NCI-H1930 (cell line): ENCODE results near the gene VEGFC.

ENCODE experiments used
- DNase-seq, 2 experiments: peaks; one replicate each; lab custom pipeline; 2025; lab: John Stamatoyannopoulos, UW

VEGFC gene

DNA sequence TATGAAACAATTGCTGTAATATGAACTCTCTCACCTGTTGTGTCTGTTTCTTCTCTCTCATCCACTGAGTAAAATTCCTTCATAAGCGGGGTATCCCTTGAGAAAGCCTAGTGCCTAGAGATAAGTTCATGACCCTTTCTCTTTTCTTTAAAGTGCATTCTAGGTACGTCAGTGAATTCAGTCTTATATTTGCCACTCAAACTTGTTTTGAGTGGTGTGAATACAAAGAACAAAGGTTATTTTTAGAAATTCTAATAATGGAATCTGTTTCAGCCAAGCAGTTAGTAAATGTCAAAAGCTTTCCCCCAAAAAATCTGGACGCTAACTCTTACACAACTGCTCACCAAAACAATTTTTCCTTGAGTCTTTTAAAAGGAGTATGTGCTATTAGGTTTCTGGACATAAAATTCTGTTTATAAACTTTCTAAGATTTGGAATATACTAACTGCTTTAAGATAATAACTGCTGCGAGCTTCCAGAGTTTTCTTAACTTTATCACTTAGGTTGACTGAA lies 112.0 kb downstream of the VEGFC start:
- DNase-seq: no peak

DNA sequence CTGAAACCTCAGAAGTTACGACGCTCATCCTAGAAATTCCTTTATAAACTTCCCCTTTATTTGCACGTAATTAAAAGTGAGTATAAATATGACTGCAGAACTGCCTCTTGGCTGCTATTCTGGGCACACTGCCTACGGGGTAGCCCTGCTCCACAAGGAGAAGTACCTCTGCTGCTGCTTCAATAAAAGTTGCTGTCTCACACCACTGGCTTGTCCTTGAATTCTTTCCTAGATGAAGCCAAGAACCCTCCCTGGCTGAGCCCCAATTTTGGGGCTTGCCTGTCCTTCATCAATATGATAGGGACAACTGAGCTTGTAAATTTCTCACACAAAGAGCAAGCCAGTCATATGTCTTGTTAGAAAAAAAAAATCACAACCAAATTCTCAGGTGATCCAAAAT lies 115.8 kb downstream of the VEGFC start:
- no peak for DNase-seq

DNA sequence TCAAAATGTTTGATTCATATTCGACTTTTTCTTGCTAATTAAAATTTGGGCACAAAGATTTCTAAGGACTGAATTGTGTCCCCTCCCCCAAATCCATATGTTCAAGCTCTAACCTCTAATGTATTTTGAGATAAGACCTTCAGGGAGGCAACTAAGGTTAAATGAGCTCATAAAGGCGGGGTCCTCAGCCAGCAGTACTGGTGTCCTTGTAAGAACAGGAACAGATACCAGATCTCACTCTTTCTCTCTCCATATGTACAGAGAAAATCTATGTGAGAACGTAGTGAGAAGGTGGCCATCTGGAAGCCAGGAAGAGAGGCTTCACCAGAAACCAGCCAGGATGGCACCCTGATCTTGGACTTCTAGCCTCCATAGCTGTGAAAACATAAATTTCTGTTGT lies 116.9 kb downstream of the VEGFC start:
- no peak for DNase-seq

DNA sequence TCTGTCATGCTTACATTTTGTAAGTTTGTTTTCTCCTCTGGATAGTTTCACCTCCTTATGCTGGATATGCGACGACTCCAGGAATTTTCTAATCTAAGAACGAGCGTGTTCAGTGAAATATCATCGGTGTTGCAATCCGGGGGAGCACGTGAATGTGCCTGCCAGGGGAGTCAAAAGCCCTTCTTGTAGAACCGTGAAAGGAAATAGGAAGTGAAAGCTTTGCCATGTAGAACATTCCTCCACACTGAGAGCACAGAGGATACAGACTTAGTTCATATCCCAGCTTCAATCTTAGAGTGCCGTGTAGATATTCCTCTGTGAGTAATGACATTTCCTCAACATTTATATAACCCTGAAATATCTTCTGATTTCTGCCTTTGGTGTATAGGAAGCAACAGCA lies 121.2 kb downstream of the VEGFC start:
- no peak for DNase-seq

DNA sequence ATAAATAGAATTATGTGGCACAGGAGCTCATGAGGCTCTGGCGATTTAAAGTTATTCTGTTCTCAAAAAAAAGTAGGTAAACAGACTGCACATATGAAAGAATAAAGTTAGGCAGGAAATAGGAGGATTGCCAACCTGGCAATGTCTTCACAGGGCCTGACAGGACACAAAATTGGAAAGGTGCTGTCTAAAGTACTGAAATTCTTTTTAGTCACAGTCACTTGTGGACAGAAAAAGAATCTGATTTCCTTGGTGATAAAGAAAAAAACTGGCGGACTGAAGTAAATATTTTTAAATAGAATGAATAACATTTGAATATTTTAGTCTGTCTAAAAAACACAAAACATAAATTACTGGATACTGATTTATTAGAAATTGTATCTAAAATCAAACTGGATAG lies 124.4 kb downstream of the VEGFC start:
- no peak for DNase-seq

DNA sequence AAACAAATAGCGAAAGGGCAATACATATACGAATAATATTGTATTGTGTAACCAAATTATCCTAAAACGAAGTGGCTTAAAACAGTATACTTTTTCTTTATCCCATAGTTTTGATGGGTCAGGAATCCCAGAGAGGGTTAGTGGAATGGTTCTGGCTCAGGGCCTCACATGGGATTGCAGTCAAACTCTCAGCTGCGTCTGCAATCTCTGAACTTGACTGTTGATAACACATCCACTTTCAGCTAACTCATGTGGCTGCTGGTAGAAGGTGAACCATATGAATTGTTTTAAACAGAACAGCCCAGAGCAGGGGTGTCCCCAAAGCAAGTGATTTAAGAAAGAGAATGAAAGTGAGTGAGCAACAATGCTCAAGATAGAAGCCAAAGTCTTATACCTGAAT lies 127.8 kb downstream of the VEGFC start:
- no peak for DNase-seq

DNA sequence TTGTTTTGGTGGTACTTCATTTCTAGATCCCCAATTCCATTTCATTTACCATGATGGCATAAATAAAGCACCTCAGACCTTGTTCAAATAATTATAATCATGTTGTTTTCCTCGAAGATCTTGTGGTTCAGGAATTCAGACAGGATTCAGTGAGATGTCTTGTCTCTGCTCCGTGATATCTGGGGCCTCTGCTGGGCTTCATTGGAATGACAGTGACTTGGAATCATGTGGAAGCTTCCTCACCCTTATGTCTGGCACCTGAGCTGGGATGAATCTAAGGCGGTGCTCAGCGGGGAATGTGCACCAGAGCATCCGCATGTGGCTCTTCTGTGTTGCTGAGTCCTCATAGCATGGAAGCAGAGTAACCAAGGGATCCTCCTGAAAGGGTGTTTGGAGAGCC lies 132.2 kb downstream of the VEGFC start:
- no peak for DNase-seq

DNA sequence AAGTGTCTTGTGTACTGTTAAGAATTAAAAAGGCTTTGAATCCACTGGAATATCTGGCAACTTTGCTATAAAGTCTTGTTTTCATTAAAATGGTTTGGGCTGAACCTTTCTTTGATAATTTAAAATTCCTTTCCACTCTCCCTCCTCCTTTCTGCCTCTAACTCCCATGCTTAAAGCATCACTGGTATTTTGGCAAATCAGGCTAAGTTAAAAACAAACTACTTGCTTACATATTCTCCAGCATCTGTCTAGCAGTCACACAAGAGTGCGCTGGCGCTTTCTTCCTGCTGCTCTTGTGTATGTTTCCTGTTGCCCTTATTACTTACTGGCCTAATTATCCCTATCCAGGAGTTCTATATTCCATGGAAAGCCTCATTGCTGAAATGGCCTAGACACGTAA lies 136.6 kb downstream of the VEGFC start:
- no peak for DNase-seq

DNA sequence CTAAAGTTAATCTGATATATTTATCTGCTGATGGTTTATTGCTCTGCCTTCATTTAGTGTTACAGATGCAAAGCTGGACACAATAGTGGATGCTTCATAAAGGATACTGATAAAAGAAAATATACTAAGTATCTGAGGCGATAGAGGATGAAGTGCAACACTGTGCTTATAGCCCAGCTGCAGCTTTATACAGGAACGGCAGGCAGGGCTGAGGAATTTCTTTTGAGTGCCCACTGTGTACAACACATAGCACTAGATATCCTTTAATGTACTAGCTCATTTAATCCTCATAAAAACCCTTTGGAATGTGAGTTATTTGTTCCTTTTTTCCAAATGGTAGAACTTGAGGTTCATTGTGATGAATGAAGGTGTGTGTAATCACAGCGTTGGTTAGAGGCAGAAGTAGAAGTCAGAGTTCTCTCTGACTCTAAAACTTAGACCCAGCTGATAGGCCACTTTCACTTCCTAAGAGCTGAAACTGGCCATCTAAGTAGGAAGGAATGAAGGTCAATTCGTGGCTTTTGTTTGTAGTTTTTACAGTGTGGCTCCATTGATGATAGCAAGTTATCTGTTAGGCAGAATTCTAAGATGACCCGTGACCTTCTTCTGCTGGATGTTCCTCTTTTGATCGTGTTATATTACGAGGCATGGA lies 138.0 kb downstream of the VEGFC start:
- DNase-seq: no peak

DNA sequence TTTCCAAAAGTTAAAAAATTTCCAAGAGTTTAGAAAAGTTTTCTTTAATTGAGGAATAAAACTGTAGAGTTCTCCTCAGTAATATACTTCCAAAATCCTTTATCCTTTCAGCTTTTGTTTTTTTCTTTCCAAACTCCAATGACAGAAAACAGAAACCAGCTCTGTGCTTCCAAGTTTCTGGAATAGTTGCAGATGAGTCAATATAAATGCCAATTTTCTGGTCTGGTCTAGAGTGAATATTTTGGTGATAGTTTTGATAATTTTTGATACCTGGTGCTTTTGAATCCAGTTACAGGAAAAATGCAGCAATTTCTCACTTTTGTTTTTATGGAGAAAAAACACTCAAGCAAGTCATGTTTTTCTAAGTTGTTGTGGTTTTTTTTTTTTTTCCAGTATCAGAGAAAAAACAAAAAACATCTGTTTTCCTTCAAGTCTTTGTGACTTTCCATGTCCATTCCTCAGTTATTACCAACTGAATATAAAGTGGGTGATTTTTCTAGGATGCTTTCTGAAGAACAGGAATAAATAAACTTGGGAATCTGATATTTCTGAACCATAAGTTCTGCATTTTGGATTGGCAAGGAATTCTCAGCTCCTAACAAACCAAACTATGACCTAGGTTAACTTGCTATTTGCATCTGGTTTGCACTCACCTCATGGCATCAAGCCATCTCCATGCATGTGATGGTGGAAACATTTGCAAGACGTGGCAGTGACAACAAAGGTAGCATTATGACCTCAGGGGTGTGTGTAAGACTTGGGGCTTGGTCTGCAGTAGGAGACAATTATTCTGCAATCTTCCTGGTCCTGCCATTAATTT lies 139.1 kb downstream of the VEGFC start:
- no peak for DNase-seq

DNA sequence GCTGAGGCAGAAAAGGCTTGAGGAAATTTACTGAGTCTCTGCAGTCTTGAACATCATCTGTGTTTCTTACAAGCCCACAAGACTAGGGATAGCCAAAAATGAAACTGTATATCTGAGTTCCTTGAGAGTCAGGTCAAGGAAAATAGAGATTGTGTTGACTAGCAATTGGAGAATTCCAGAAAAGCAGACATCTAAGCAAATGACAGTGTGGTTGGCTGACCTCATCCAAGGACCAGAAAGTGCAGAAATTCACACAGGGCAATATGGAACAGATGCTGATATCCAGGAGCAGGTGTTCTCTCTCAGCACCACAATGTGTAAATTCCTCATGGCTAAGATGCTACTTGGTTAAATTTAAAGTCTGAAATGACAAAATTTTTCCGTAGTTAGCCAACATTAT lies 146.4 kb downstream of the VEGFC start:
- no peak for DNase-seq

DNA sequence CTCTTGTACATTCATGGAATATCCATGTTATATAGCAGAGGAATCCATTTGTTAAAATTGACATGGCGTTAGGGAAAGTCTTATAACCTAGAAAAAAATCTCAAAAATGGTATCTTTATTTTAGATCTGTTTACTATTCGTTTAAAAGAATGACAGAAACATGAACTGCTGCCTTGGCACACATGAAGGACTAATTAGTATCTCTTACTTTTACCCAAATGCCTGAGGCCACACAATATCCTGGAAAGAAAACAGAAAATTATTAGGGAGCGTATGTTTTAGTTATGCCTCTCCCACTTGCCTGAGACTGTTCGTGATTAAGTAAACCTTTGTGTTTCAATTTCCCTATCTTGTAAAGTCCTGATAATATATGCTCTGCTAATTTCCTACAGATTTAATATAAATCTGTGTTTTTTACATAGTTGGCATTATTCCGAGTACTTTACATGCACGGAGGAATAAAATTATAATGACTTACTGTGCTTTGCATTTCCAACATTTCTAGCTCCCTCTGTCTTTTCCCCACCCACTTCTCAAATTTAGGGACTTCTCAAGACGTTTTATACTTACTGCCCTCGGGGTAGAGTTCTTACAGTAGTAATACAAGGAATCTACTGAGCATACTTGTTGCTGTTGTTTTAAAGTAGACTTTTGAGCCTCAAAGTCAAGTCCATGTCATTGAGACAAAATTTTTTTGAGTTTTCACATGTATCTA lies 147.3 kb downstream of the VEGFC start:
- DNase-seq: no peak

DNA sequence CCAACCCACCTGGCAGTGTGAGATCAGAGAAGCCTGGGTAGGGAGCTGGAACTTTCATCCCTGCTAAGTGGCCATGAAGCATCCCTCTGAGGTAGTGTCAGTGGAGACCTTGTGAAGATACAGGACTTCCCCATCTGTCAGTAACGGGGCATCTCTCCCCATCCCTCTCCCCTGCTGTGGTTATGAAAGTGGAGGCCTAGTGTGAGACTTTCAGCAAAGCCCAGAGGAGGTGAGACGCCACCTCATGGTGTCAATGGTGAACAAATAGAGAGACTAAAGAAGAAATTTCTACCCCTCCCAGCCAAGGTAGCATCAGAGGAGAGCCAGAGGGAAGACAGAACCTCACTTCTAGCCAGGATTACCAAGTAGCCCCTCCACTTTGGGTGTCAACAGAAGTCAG lies 150.2 kb downstream of the VEGFC start:
- no peak for DNase-seq

DNA sequence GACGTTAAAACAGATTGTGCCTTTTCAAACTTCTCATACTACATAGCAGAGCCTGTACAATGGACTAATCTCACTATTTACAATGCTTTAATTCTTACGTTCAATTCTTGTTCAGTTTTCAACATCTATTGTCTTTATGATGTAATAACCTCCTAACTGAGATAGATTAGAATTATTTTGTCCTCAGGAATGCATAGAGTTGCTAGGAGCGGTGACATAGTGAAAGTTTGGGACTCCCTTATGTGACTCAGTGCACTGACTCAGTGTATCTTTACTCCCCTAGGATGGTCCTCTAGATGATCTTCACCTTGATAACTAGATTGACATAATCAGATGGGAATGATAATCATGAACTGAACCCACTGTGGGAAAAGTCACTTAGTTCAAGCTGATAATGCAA lies 151.5 kb downstream of the VEGFC start:
- no peak for DNase-seq

DNA sequence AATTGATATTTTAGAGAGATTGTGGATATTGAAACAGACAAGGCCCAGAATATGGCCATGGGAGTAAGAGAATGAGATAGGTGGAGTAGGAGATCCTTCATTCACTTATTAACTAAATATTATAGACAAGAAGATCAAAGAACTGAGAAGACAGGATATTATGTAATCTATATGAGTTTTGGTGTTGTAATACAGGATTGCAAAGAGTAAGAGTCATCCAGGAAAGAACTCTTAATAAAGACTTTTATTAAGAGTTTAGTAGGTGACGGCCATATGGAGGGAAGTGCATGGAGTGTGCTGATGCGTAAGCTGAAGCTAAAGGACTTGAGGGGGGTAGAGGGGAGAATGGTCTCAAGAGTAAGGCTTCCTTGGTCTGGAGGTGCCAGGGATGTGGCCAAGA lies 153.7 kb downstream of the VEGFC start:
- no peak for DNase-seq

DNA sequence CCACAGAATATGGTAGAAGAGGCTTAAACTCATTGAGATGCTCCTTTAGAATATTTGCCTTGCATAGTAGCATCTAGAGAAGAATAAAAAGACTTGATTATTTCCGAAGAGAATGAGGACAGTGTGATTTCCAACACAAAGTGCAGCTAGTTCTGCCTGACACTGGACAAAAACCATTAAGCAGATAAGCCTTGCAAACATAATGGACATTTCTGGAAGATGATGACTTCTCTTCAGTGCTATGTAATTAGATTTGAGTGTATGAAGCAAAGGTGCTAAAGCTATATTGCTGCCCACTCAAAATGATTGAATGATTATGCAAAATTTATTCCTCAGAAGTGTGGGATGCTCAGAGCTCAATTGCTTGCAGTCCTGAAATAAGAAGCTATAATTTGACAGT lies 156.4 kb downstream of the VEGFC start:
- no peak for DNase-seq

DNA sequence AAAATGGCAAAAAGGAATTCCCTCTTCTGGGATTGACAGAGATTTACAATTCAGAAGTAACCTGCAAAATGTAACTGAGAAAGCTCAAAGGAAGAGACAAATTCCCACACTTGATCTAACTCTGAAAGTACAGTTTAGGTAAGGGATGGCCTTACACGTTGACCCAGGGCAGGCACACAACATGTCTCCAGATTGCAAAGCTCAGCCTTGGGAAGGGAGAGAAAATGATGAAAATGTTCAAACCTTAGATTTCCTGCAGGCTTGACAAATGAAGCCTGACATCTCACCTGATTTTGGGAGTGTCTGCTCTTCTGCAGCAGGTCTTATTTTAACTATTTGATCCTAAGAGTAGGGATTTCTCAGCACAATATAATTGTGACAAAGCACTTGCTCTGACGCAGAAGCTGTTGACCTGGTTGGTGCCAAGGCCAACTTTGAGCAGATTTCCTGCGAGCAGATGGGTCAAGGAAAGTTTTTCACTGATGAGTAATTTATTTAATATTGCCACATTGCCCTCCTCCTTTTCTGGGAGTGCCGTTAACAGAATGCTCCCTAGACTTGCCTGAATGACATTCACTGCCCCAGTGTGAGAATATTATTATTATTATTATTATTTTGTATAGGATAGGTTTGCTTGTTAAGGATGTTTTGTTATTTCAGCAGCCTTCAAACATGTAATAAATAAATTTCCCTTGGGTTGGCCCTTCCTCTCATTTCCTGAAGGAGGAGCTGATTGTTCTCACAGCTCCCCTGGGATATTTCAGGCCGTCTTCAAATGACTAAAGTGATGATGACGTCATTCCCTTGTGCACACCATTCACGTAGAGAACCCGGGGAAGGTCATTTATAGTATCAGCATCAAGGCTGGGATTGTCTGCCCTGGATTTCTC lies 157.1 kb downstream of the VEGFC start:
- no peak for DNase-seq
